ENCODE data around the gene BFSP1. TPM values are rescaled to one million over a fixed set of nuclear protein-coding genes. Genes with fewer than 3 reads are reported as not detected.
A peak's percentile ranks its signal among the peaks of the same experiment; 100 is the strongest.

Gene BFSP1
- total RNA-seq, 1 donor, result 2.9 TPM

- H4K20me1 ChIP-seq (ENCODE audit: insufficient read depth, low read length), result no peaks in the 10 kb centered on the region
Measured at GRCh38 chr20:17504898-17505635, 26.1 kb downstream of the BFSP1 start.

GRCh38 chr20:17504066-17504897 is 26.9 kb downstream of the BFSP1 start:
- H3K27ac ChIP-seq (ENCODE audit: low read depth, low read length), result no peak overlapping the region
- DNase-seq (ENCODE audit: insufficient read length, low spot score, missing footprints), result no peak

More at GRCh38 chr20:17504898-17505635, 26.1 kb downstream of the BFSP1 start:
- Histone ChIP-seq H3K36me3 (ENCODE audit: insufficient read depth, low read length) (no peaks in the 10 kb centered on the region), H3K27me3 (ENCODE audit: insufficient read depth, low read length) (peaks cover 6% of the 10 kb centered on the region), H3K4me2 (ENCODE audit: insufficient read depth, low read length) (peak overlapping the region; percentile 87), H3K9me3 (ENCODE audit: low read depth, low read length) (no peaks in the 10 kb centered on the region), H3K4me3 (ENCODE audit: insufficient read depth, low read length) (peak overlapping the region; percentile 75), H3K4me1 (ENCODE audit: insufficient read depth, low read length) (peaks cover 11% of the 10 kb centered on the region), H3K79me2 (ENCODE audit: insufficient read depth, low read length) (no peaks in the 10 kb centered on the region), H2AFZ (ENCODE audit: low read length) (peak overlapping the region; percentile 92), H3K27ac (ENCODE audit: low read depth, low read length) (no peak overlapping the region)
- TF ChIP-seq CTCF (IDR thresholded peaks at IDR 0.05; ENCODE audit: extremely low read depth, low read depth, low read length), result peak; percentile 62
- DNase-seq (ENCODE audit: insufficient read length, low spot score, missing footprints), result peak; percentile 88

GRCh38 chr20:17503301-17504065 is 27.7 kb downstream of the BFSP1 start:
- Histone ChIP-seq H3K9me3 (ENCODE audit: low read depth, low read length) (no peaks in the 10 kb centered on the region), H4K20me1 (ENCODE audit: insufficient read depth, low read length) (no peaks in the 10 kb centered on the region), H3K79me2 (ENCODE audit: insufficient read depth, low read length) (no peaks in the 10 kb centered on the region)

More at GRCh38 chr20:17504066-17504897, 26.9 kb downstream of the BFSP1 start:
- Histone ChIP-seq H3K4me1 (ENCODE audit: insufficient read depth, low read length) (peaks cover 11% of the 10 kb centered on the region), H3K4me3 (ENCODE audit: insufficient read depth, low read length) (peak overlapping the region; percentile 75), H3K9me3 (ENCODE audit: low read depth, low read length) (no peaks in the 10 kb centered on the region), H3K4me2 (ENCODE audit: insufficient read depth, low read length) (peak overlapping the region; percentile 87), H3K27me3 (ENCODE audit: insufficient read depth, low read length) (peaks cover 6% of the 10 kb centered on the region), H4K20me1 (ENCODE audit: insufficient read depth, low read length) (no peaks in the 10 kb centered on the region), H3K36me3 (ENCODE audit: insufficient read depth, low read length) (no peaks in the 10 kb centered on the region), H3K79me2 (ENCODE audit: insufficient read depth, low read length) (no peaks in the 10 kb centered on the region), H2AFZ (ENCODE audit: low read length) (peak overlapping the region; percentile 32)
- TF ChIP-seq CTCF (IDR thresholded peaks at IDR 0.05; ENCODE audit: extremely low read depth, low read depth, low read length), result no peak

More at GRCh38 chr20:17503301-17504065, 27.7 kb downstream of the BFSP1 start:
- TF ChIP-seq CTCF (IDR thresholded peaks at IDR 0.05; ENCODE audit: extremely low read depth, low read depth, low read length), result no peak
- Histone ChIP-seq H3K4me2 (ENCODE audit: insufficient read depth, low read length) (no peak overlapping the region), H3K4me3 (ENCODE audit: insufficient read depth, low read length) (no peak overlapping the region), H3K4me1 (ENCODE audit: insufficient read depth, low read length) (peaks cover 11% of the 10 kb centered on the region), H3K36me3 (ENCODE audit: insufficient read depth, low read length) (no peaks in the 10 kb centered on the region), H3K27ac (ENCODE audit: low read depth, low read length) (no peak overlapping the region), H2AFZ (ENCODE audit: low read length) (no peak overlapping the region), H3K27me3 (ENCODE audit: insufficient read depth, low read length) (peaks cover 6% of the 10 kb centered on the region)
- DNase-seq (ENCODE audit: insufficient read length, low spot score, missing footprints), result no peak

All from osteoblast (primary cell).